Fibroblast of the aortic adventitia (primary cell): Measurements from ENCODE around the gene RTEL1. TPM values are rescaled to one million over a fixed set of nuclear protein-coding genes. Genes with fewer than 3 reads are reported as not detected.
"Not testable (repeated sequence)": the region's sequence is repeated elsewhere in the genome, so short reads cannot be mapped to it uniquely, and the experiment has no call there.

Experiments used
- DNase-seq: peaks from one replicate; pipeline ENCODE4 v3.0.0-alpha.2; 2010; ENCODE audit warnings: low read depth
- H3K4me3 ChIP-seq: 2 replicates; pipeline ENCODE4 v1.5.1; 2011; ENCODE audit warnings: low read depth, mild to moderate bottlenecking, control low read depth, low read length, moderate library complexity
- total RNA-seq: library from RNA; depleted of rRNA; stranded (reverse); fragments of >200 nt; gene quantifications from 2 replicates; pipeline ENCODE4 v1.2.3, GENCODE V29; 2012; ENCODE audit warnings: low replicate concordance
- TF ChIP-seq, protein P1 (sequence below): IDR thresholded peaks from 2 replicates; pipeline ENCODE4 v1.5.1; 2011; ENCODE audit warnings: mild to moderate bottlenecking, low read length, control low read depth, inconsistent platforms; ENCODE audit not compliant: insufficient read depth

The RTEL1 gene
- total RNA-seq, 1 donor = 17.3 TPM

DNA sequence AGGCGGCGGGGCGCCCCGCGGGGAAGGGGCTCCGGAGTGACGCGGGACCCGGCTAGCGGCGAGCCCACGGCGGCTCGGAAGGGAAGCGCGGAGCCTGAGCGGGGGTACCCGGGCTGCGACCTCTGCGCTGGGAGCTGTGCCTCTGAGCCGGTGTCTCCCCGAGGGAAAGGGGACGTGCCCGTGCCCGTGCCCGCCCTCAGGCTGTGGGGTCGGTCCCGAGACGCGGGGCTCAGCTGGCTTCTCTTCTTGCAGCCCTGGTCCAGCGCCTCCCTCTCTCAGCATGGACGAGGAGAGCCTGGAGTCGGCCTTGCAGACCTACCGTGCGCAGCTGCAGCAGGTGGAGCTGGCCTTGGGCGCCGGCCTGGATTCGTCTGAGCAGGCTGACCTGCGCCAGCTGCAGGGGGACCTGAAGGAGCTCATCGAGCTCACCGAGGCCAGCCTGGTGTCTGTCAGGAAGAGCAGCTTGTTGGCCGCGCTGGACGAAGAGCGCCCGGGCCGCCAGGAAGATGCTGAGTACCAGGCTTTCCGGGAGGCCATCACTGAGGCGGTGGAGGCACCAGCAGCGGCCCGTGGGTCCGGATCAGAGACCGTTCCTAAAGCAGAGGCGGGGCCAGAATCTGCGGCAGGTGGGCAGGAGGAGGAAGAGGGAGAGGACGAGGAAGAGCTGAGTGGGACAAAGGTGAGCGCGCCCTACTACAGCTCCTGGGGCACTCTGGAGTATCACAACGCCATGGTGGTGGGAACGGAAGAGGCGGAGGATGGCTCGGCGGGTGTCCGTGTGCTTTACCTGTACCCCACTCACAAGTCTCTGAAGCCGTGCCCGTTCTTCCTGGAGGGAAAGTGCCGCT, 50.4 kb downstream of the RTEL1 start:
- TF ChIP-seq, protein P1, sequence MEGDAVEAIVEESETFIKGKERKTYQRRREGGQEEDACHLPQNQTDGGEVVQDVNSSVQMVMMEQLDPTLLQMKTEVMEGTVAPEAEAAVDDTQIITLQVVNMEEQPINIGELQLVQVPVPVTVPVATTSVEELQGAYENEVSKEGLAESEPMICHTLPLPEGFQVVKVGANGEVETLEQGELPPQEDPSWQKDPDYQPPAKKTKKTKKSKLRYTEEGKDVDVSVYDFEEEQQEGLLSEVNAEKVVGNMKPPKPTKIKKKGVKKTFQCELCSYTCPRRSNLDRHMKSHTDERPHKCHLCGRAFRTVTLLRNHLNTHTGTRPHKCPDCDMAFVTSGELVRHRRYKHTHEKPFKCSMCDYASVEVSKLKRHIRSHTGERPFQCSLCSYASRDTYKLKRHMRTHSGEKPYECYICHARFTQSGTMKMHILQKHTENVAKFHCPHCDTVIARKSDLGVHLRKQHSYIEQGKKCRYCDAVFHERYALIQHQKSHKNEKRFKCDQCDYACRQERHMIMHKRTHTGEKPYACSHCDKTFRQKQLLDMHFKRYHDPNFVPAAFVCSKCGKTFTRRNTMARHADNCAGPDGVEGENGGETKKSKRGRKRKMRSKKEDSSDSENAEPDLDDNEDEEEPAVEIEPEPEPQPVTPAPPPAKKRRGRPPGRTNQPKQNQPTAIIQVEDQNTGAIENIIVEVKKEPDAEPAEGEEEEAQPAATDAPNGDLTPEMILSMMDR = no peak
- H3K4me3 ChIP-seq = peak overlapping the region; percentile 84
- no peak for DNase-seq

DNA sequence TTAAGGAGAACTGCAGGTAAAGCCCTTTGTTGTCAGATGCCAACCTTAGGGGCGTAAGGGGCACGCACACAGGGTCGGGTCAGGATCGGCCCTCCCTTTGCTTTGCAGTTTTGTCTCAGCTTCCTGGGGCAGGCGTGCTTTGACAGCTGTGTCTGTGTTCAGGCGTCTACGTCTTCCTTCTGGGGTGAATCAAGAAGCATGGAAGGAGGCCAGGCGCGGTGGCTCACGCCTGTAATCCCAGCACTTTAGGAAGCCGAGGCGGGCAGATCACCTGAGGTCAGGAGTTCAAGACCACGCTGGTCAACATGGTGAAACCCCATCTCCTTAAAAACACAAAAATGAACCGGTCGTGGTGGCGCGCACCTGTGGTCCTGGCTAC, 51.0 kb downstream of the RTEL1 start:
- H3K4me3 ChIP-seq = peak overlapping the region; percentile 84
- no peak for DNase-seq
- TF ChIP-seq, protein P1 = no peak

DNA sequence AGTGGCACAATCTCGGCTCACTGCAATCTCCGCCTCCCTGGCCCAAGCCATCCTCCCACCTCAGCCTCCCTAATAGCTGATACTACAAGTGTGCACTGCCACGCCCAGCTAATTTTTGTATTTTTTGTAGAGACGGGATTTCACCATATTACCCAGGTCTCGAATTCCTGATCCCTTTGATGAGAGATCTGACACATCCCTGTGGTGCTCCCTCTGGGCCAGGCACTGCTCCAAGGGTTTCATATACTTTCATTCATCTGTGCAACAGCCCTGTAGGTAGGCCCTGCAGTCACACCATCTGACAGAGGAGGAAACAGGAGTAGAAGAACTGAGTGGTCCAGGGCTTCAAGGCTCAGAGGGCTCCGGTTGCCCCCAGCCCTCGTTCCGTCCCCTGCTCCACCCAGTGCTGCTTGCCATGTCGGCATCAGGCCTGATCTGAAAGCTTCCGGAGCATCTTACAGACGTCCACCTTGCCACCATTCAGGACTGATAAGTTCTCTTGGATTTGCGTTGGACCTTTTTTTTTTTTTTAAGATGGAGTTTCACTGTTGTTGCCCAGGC, 53.1 kb downstream of the RTEL1 start:
- no peak overlapping the region for H3K4me3 ChIP-seq
- TF ChIP-seq, protein P1 = no peak
- no peak for DNase-seq

DNA sequence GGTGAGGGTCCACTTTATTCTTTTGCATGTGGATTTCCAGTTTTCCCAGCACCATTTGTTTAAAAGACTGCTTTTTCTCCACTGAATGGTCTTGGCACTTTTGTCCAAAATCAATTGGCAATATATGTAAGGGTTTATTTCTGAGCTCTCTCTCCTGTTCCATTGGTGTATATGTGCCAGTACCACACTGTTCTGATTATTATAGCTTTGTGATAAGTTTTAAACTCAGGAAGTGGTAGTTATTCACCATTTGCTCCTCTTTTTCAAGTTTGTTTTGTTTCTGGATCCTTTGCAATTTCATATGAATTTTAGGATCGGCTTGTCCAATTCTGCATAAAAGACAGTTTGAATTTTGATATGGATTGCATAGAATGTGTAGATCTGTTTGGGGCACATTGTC, 54.1 kb downstream of the RTEL1 start:
- DNase-seq = no peak
- TF ChIP-seq, protein P1 = no peak
- no peak overlapping the region for H3K4me3 ChIP-seq

DNA sequence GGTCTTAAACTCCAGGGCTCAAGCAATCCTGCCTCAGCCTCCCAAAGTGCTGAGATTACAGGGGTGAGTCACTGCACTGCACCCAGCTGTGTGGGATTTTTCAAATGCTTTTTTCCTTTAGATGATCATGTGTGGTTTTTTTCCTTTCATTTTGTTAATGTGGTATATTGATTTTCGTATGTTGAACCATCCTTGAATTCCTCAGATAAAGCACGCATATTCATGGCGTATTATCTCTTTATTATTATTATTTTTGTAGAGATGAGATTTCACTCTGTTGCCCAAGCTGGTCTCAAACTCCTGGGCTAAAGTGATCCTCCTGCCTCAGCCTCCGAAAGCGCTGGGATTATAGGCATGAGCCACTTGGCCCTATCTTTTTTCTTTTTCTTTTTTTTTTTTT, 56.7 kb downstream of the RTEL1 start:
- no peak for DNase-seq
- TF ChIP-seq, protein P1 = no peak
- H3K4me3 ChIP-seq = no peak overlapping the region

DNA sequence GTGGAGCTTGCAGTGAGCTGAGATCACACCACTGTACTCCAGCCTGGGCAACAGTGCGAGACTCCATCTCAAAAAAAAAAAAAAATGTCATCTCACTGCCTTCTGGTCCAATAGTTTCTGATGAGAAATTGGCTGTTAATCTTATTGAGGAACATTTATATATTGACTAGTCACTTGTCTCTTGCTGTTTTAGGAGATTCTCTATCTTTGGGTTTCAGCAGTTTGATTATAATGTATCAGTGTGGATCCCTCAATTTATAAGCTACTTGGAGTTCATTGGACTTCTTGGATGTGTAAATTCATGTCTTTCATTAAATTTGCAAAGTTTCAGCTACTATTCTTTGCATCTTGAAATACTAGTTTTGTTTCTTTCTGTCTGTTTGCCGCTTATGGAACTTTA, 60.9 kb downstream of the RTEL1 start:
- no peak for DNase-seq
- TF ChIP-seq, protein P1 = no peak
- H3K4me3 ChIP-seq = no peak overlapping the region

DNA sequence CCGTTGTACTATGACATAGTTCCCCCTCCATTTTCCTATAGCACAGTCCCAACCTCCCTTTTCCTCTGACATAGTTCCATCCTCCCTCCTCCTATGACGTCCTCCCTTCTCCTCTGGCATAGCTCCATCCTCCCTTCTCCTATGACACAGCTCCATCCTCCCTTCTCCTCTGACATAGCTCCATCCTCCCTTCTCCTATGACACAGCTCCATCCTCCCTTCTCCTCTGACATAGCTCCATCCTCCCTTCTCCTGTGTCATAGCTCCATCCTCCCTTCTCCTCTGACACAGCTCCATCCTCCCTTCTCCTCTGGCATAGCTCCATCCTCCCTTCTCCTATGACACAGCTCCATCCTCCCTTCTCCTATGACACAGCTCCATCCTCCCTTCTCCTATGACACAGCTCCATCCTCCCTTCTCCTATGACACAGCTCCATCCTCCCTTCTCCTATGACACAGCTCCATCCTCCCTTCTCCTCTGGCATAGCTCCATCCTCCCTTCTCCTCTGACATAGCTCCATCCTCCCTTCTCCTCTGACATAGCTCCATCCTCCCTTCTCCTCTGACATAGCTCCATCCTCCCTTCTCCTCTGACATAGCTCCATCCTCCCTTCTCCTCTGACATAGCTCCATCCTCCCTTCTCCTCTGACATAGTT, 65.0 kb downstream of the RTEL1 start:
- not testable (repeated sequence) for H3K4me3 ChIP-seq, DNase-seq

DNA sequence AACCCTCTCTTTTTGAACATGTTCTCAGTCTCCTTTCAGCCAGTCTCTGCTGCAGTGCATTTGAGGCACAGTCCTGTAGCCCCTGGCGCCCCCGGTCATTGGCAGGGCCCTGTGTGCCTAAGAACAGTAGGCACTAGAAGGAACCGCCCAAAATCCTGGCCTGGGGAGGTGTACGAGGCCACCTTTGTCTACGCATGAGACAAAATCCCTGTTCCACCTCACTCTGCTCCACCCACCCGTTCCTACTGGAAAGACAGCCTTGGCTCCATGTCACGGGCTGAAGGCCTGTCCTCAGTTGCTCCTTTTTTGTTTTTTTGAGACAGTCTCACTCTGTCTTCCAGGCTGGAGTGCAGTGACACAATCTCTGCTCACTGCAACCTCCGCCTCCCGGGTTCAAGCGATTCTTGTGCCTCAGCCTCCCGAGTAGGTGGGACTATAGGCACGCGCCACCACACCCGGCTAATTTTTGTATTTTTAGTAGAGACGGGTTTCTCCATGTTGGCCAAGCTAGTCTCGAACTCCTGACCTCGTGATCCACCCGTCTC, 72.1 kb downstream of the RTEL1 start:
- DNase-seq, H3K4me3 ChIP-seq: not testable (repeated sequence)
